ENCODE measurements around the gene TRIOBP. TPM values are rescaled to one million over a fixed set of nuclear protein-coding genes. Genes with fewer than 3 reads are reported as not detected.

TRIOBP gene
- polyA plus RNA-seq, 1 donor (not counting 4 experiments of a cell fraction or from before 2014, with no cell fraction given), result 22.2 TPM

DNA sequence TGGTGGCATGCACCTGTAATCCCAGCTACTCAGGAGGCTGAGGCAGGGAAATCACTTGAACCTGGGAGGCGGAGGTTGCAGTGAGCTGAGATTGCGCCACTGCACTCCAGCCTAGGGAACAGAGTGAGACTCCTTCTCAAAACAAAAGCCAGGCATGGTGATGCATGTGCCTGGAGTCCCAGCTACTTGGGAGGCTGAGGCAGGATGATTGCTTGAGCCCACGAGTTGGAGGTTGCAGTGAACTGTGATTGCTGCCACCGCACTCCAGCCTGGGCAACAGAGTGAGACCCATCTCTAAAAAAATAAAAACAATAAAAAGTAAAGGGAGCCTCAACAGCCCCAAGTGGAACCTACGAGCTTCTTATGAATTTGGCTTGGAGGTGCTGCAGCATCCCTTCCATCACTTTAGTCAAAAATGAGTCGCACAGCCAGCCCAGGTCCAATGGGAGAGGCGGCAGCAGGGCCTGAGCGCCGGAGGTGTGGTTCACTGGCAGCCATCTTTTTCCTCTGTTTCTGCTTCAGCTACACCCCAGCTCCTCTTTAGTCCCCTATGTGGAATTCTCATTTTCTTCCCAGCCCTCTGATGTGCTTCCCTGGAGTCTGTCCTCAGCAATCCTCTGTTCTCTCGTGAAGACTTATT, 81.6 kb downstream of the TRIOBP start:
- H3K4me1 ChIP-seq (ENCODE audit: control insufficient read depth, extremely low read depth, insufficient read depth, low read length), result peaks cover 28% of the 10 kb centered on the region
- H4K20me1 ChIP-seq (ENCODE audit: control insufficient read depth, extremely low read depth, insufficient read depth, low read length), result no peaks in the 10 kb centered on the region
- H3K4me3 ChIP-seq (ENCODE audit: control insufficient read depth in 2 of 3, extremely low read depth in 1 of 3, insufficient read depth in 2 of 3, low read depth in 1 of 3, low read length in 3 of 3), result no peak overlapping the region
- H3K9me1 ChIP-seq (ENCODE audit: control insufficient read depth, extremely low read depth, insufficient read depth, low read length), result no peaks in the 10 kb centered on the region
- no peak for DNase-seq (ENCODE audit: low read depth, low spot score)
- no peak for FAIRE-seq
- H3K79me2 ChIP-seq (ENCODE audit: control insufficient read depth, insufficient read depth, low read length), result no peaks in the 10 kb centered on the region
- H3K27ac ChIP-seq (ENCODE audit: control insufficient read depth, insufficient read depth, low read length), result no peak overlapping the region
- peaks cover 3 to 9% of the 10 kb centered on the region in 2 experiments for H3K36me3 ChIP-seq (ENCODE audit: control insufficient read depth in 2 of 2, extremely low read depth in 1 of 2, insufficient read depth in 2 of 2, low read length in 2 of 2)
- TF ChIP-seq EZH2 (IDR thresholded peaks at IDR 0.05; ENCODE audit: low read length), result no peak
- TF ChIP-seq, protein P1, sequence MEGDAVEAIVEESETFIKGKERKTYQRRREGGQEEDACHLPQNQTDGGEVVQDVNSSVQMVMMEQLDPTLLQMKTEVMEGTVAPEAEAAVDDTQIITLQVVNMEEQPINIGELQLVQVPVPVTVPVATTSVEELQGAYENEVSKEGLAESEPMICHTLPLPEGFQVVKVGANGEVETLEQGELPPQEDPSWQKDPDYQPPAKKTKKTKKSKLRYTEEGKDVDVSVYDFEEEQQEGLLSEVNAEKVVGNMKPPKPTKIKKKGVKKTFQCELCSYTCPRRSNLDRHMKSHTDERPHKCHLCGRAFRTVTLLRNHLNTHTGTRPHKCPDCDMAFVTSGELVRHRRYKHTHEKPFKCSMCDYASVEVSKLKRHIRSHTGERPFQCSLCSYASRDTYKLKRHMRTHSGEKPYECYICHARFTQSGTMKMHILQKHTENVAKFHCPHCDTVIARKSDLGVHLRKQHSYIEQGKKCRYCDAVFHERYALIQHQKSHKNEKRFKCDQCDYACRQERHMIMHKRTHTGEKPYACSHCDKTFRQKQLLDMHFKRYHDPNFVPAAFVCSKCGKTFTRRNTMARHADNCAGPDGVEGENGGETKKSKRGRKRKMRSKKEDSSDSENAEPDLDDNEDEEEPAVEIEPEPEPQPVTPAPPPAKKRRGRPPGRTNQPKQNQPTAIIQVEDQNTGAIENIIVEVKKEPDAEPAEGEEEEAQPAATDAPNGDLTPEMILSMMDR (optimal IDR thresholded peaks at IDR 0.05 in 1 of 3, IDR thresholded peaks at IDR 0.05 in 1 of 3, conservative IDR thresholded peaks at IDR 0.05 in 1 of 3; ENCODE audit: extremely low read depth in 1 of 3, insufficient read depth in 2 of 3, low read length in 3 of 3), result no peak
- no peak overlapping the region for H2AFZ ChIP-seq (ENCODE audit: control insufficient read depth, low read length)
- no peaks in the 10 kb centered on the region for H3K9me3 ChIP-seq (ENCODE audit: control insufficient read depth, low read depth, low read length)
- H3K27me3 ChIP-seq (ENCODE audit: control insufficient read depth, extremely low read depth, insufficient read depth, low read length), result no peaks in the 10 kb centered on the region
- no peak overlapping the region for H3K9ac ChIP-seq (ENCODE audit: control insufficient read depth, extremely low read depth, insufficient read depth, low read length)
- dilution Hi-C loops (cut with MboI; ENCODE audit: extremely low pct_ligation_motif_present, low sequenced_read_pairs), result no loop called here
- H3K4me2 ChIP-seq (ENCODE audit: control insufficient read depth, extremely low read depth, insufficient read depth, low read depth, low read length), result no peak overlapping the region

DNA sequence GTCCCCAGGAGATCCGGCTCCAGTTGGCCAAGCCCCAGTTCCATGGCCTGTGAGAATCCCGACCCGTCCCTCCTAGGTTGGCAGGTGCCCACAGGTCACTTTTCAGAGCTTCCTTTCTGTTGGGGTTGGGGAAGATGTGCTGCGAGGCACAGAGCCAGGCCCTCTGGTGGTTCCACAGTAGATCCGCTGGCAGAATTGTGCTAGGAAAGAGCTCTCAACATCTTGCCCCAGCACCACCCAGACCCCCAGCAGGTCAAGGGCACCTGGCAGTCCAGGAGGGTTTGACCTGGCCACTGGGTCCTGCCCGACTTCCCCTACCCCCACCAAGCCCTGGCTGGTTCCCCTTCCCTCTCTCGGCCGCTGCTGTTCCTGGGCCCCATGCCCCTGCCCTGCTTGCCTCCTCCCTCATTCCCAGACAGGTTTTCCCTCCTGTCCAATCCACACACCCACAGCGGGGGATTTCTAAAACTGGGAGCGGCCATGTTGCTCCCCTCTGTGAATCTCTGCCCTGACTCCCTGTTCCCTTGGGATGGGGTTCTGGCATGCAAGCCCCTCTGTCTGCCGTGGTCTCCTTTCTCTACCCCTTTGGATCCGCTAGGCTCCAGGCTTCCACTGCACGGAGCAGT, 84.7 kb downstream of the TRIOBP start:
- no peak overlapping the region for H3K9ac ChIP-seq (ENCODE audit: control insufficient read depth, extremely low read depth, insufficient read depth, low read length)
- FAIRE-seq (no peak), DNase-seq (ENCODE audit: low read depth, low spot score) (no peak)
- H3K27ac ChIP-seq (ENCODE audit: control insufficient read depth, insufficient read depth, low read length), result no peak overlapping the region
- H3K4me1 ChIP-seq (ENCODE audit: control insufficient read depth, extremely low read depth, insufficient read depth, low read length), result peaks cover 27% of the 10 kb centered on the region
- H3K4me3 ChIP-seq (ENCODE audit: control insufficient read depth in 2 of 3, extremely low read depth in 1 of 3, insufficient read depth in 2 of 3, low read depth in 1 of 3, low read length in 3 of 3), result no peak overlapping the region
- no peaks in the 10 kb centered on the region for H3K79me2 ChIP-seq (ENCODE audit: control insufficient read depth, insufficient read depth, low read length)
- no peak overlapping the region for H2AFZ ChIP-seq (ENCODE audit: control insufficient read depth, low read length)
- H3K27me3 ChIP-seq (ENCODE audit: control insufficient read depth, extremely low read depth, insufficient read depth, low read length), result no peaks in the 10 kb centered on the region
- no peak overlapping the region for H3K4me2 ChIP-seq (ENCODE audit: control insufficient read depth, extremely low read depth, insufficient read depth, low read depth, low read length)
- no peaks in the 10 kb centered on the region for H4K20me1 ChIP-seq (ENCODE audit: control insufficient read depth, extremely low read depth, insufficient read depth, low read length)
- dilution Hi-C loops (cut with MboI; ENCODE audit: extremely low pct_ligation_motif_present, low sequenced_read_pairs), result no loop called here
- no peaks in the 10 kb centered on the region for H3K9me1 ChIP-seq (ENCODE audit: control insufficient read depth, extremely low read depth, insufficient read depth, low read length)
- no peaks in the 10 kb centered on the region for H3K36me3 ChIP-seq (ENCODE audit: control insufficient read depth in 2 of 2, extremely low read depth in 1 of 2, insufficient read depth in 2 of 2, low read length in 2 of 2)
- no peak for TF ChIP-seq EZH2 (IDR thresholded peaks at IDR 0.05; ENCODE audit: low read length)
- TF ChIP-seq, protein P1 (optimal IDR thresholded peaks at IDR 0.05 in 1 of 3, IDR thresholded peaks at IDR 0.05 in 1 of 3, conservative IDR thresholded peaks at IDR 0.05 in 1 of 3; ENCODE audit: extremely low read depth in 1 of 3, insufficient read depth in 2 of 3, low read length in 3 of 3), result peak; percentile 42 to 59 (median 55)
- H3K9me3 ChIP-seq (ENCODE audit: control insufficient read depth, low read depth, low read length), result no peaks in the 10 kb centered on the region
